ENCODE results near the gene PRKD1.

DNA sequence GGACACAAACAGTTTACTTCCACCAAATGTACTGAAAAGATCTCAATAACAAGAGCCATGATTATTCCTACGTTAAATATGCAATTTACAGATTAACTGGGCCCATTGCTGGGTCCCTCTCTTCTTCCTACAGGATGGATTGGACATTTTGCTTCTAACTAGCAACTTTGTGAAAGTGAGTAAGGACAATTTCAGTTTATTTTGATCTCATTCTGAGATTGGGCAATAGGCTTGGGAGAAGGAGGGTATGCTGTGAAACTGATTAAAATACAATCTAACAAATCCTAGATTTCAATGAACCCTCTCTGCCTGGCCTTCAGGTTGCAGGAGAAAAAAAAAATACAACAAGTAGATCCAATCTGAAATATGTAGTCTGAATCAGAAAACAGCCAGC, 121.5 kb downstream of the PRKD1 start:
- TF ChIP-seq, protein P1, sequence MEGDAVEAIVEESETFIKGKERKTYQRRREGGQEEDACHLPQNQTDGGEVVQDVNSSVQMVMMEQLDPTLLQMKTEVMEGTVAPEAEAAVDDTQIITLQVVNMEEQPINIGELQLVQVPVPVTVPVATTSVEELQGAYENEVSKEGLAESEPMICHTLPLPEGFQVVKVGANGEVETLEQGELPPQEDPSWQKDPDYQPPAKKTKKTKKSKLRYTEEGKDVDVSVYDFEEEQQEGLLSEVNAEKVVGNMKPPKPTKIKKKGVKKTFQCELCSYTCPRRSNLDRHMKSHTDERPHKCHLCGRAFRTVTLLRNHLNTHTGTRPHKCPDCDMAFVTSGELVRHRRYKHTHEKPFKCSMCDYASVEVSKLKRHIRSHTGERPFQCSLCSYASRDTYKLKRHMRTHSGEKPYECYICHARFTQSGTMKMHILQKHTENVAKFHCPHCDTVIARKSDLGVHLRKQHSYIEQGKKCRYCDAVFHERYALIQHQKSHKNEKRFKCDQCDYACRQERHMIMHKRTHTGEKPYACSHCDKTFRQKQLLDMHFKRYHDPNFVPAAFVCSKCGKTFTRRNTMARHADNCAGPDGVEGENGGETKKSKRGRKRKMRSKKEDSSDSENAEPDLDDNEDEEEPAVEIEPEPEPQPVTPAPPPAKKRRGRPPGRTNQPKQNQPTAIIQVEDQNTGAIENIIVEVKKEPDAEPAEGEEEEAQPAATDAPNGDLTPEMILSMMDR (IDR thresholded peaks at IDR 0.05): no peak
- no peak for TF ChIP-seq POLR2A (IDR thresholded peaks at IDR 0.05)
